HG03521 (cell line): ENCODE results near the gene NCDN.
A peak's percentile ranks its signal among the peaks of the same experiment; 100 is the strongest.

Source experiments
- ATAC-seq: cut with Tn5 transposase; IDR thresholded peaks from one replicate; pipeline ENCODE4 v1.9.1; 2021; ENCODE audit warnings: mild to moderate bottlenecking, moderate library complexity; ENCODE audit not compliant: unreplicated experiment

NCDN gene

GRCh38 chr1:35557611-35558373, at the start of gene NCDN:
Gene NCDN (plus strand): TSS chr1:35557799. CDS start chr1:35558191, 392 bp downstream.
- ATAC-seq: peak; percentile 82

- no peak for ATAC-seq
Observed at GRCh38 chr1:35507947-35508346, 49.7 kb upstream of the NCDN start.

GRCh38 chr1:35509558-35509957, 48.0 kb upstream of the NCDN start:
- no peak for ATAC-seq

- no peak for ATAC-seq
Observed at GRCh38 chr1:35511305-35511704, 46.3 kb upstream of the NCDN start.

- ATAC-seq: no peak
Observed at GRCh38 chr1:35518183-35518582, 39.4 kb upstream of the NCDN start.

GRCh38 chr1:35519432-35519831, 38.2 kb upstream of the NCDN start:
- no peak for ATAC-seq

- no peak for ATAC-seq
Observed at GRCh38 chr1:35524106-35524505, 33.5 kb upstream of the NCDN start.

- ATAC-seq: no peak
Observed at GRCh38 chr1:35530168-35530567, 27.4 kb upstream of the NCDN start.

GRCh38 chr1:35530946-35531345, 26.7 kb upstream of the NCDN start:
- ATAC-seq: no peak

- ATAC-seq: no peak
Observed at GRCh38 chr1:35531368-35531767, 26.2 kb upstream of the NCDN start.

GRCh38 chr1:35532497-35533223, 24.9 kb upstream of the NCDN start:
- ATAC-seq: no peak

GRCh38 chr1:35533586-35533985, 24.0 kb upstream of the NCDN start:
- ATAC-seq: no peak

GRCh38 chr1:35535243-35535642, 22.4 kb upstream of the NCDN start:
- no peak for ATAC-seq

GRCh38 chr1:35536556-35537162, 20.9 kb upstream of the NCDN start:
- ATAC-seq: no peak

- ATAC-seq: no peak
Observed at GRCh38 chr1:35537806-35538205, 19.8 kb upstream of the NCDN start.

- no peak for ATAC-seq
Observed at GRCh38 chr1:35539073-35539823, 18.4 kb upstream of the NCDN start.

- no peak for ATAC-seq
Observed at GRCh38 chr1:35539824-35540261, 17.8 kb upstream of the NCDN start.

GRCh38 chr1:35544976-35545375, 12.6 kb upstream of the NCDN start:
- no peak for ATAC-seq

GRCh38 chr1:35546614-35547013, 11.0 kb upstream of the NCDN start:
- no peak for ATAC-seq

- ATAC-seq: no peak
Observed at GRCh38 chr1:35553851-35554250, 3.7 kb upstream of the NCDN start.
